Pancreas (tissue), 10 donors: ENCODE results near the gene ARL6IP4. TPM values are rescaled to one million over a fixed set of nuclear protein-coding genes. Genes with fewer than 3 reads are reported as not detected.

Source experiments
- ATAC-seq, 4 donors: fragments of 200-7000 bp; cut with Tn5 transposase; one replicate each; pipeline versions ENCODE4 v1.8.0 to v1.9.1; 2020; ENCODE audit warnings: mild to moderate bottlenecking in 4 of 4, moderate library complexity in 4 of 4
- DNase-seq, 6 donors: peaks; one replicate each; pipeline ENCODE4 v3.0.0-alpha.2; 2020
- FAIRE-seq: peaks from 2 replicates; lab custom pipeline; 2012; peaks lifted over from hg19 to GRCh38; lab: Jason Lieb, UNC
- H3K27ac ChIP-seq, 4 donors: fragments of 200-600 bp; sonication (generic); 1 replicate in 3 of 4; 2 replicates in 1 of 4; pipeline versions ENCODE4 v1.5.0 to v1.8.0; 2020
- H3K27me3 ChIP-seq, 4 donors: fragments of 200-600 bp; one replicate each; pipeline ENCODE4 v1.8.0; 2021
- H3K36me3 ChIP-seq, 3 donors: fragments of 200-600 bp; sonication (generic) in 1 of 3; one replicate each; pipeline versions ENCODE4 v1.5.0 to v1.8.0; 2020 to 2021
- H3K4me1 ChIP-seq, 3 donors: fragments of 200-600 bp; one replicate each; pipeline ENCODE4 v1.8.0; 2021
- H3K4me3 ChIP-seq, 4 donors: fragments of 200-600 bp; sonication (generic) in 2 of 4; one replicate each; pipeline versions ENCODE4 v1.5.0 to v1.8.0; 2020 to 2021
- H3K9me3 ChIP-seq, 4 donors: fragments of 200-600 bp; one replicate each; pipeline ENCODE4 v1.8.0; 2021
- CTCF ChIP-seq, 4 donors: fragments of 200-600 bp; sonication (generic) in 3 of 4; IDR thresholded peaks; one replicate each; pipeline versions ENCODE4 v1.5.0 to v1.8.0; 2021; ENCODE audit warnings: antibody characterized with exemption in 4 of 4
- WGBS, 2 donors: extraction: QIAGEN DNeasy Blood & Tissue Kit; methylation state at CpG; one replicate each; pipeline ENCODE4 v1.1.7; 2013; 5-methylcytosine and 5-hydroxymethylcytosine counted together
- intact Hi-C, 3 donors: fragments of 100-400 bp; cut with DNase I; formaldehyde crosslinking; loops; one replicate each; pipeline versions ENCODE4 v1.11.1 to v1.14.2; 2022
- polyA plus RNA-seq, 2 donors: library from polyadenylated mRNA; stranded (reverse); fragments of 200-250 nt; gene quantifications; one replicate each; pipeline ENCODE4 v1.2.3, GENCODE V29; 2013
- total RNA-seq, 6 donors: library from RNA; stranded (reverse); fragmentation: NEBNext Ultra II Directional in 4 of 6; extraction: Animal tissue kit (Norgen Biotek cat#: 25700) in 4 of 6; gene quantifications; one replicate each; pipeline versions ENCODE4 v1.2.1 to v1.2.4, GENCODE V29; 2021 to 2023
- donor health status: healthy with polysubstance abuse.
- donor health status: DM: no; HTN: no; CAD: no; lungs with moderate emphysema.
- donor health status: DM: no; HTN: no; CAD: no.
- donor health status: control.
- donor health status: control.
- donor health status: Bipolar disorder and iron deficiency.
- donor health status: DM: yes; HTN: yes; CAD: no.
- donor health status: DM: no; HTN: no; CAD: no.
- donor health status: DM: no; HTN: no; CAD: no.
- donor health status: DM: yes; HTN: yes; CAD: no.

The ARL6IP4 gene
- total and polyA plus RNA-seq, 8 donors: 85.3 to 296 (median 107) TPM

- Histone ChIP-seq H3K4me1 (peaks cover 10 to 35% (median 27%) of the 10 kb centered on the region in 3 donors), H3K27me3 (no peaks in the 10 kb centered on the region), H3K27ac (peak overlapping the region in 1 of 4 donors; percentile 98), H3K4me3 (peak overlapping the region in 3 of 4 donors; percentile 61 to 84 (median 82)), H3K36me3 (no peaks in the 10 kb centered on the region), H3K9me3 (no peaks in the 10 kb centered on the region)
- no peak for TF ChIP-seq CTCF (IDR thresholded peaks at IDR 0.05)
- FAIRE-seq (no peak), ATAC-seq (no peak), DNase-seq (peak in 3 of 6 donors; percentile 35 to 74 (median 57))
- intact Hi-C loops: loop anchor here in 1 of 3 donors (10.0 kb wide), 1 partner anchor 258 kb away; the partner anchor contains the start of genes MPHOSPH9 and MTRFR
- 45 to 61% methylated on average over 15 of the region's 15 CpGs for WGBS, 2 donors
These were observed 3.9 kb upstream of the ARL6IP4 start for GRCh38 chr12:122976648-122976975.

- no peaks in the 10 kb centered on the region for H3K9me3 ChIP-seq
- peak in 1 of 6 donors; percentile 17 for DNase-seq
- FAIRE-seq: no peak
- H3K27ac ChIP-seq: no peak overlapping the region
- no peak for ATAC-seq
- peaks cover 16 to 40% (median 32%) of the 10 kb centered on the region in 3 donors for H3K4me1 ChIP-seq
- 71 to 77% methylated on average over 6 of the region's 6 CpGs for WGBS, 2 donors
- no peak for TF ChIP-seq CTCF (IDR thresholded peaks at IDR 0.05)
- peak overlapping the region in 1 of 4 donors; percentile 61 for H3K4me3 ChIP-seq
- no peaks in the 10 kb centered on the region for H3K36me3 ChIP-seq
- intact Hi-C loops: loop anchor here in 1 of 3 donors (10.0 kb wide), 1 partner anchor 258 kb away; the partner anchor contains the start of genes MPHOSPH9 and MTRFR
- H3K27me3 ChIP-seq: no peaks in the 10 kb centered on the region
These were observed 3.3 kb upstream of the ARL6IP4 start for GRCh38 chr12:122977153-122977552.

- DNase-seq (peak in 1 of 6 donors; percentile 14), ATAC-seq (no peak), FAIRE-seq (no peak)
- no peaks in the 10 kb centered on the region for H3K9me3 ChIP-seq
- peaks cover 18 to 47% (median 32%) of the 10 kb centered on the region in 3 donors for H3K4me1 ChIP-seq
- whole genome bisulfite sequencing, 2 donors: 73 to 76% methylated on average over 9 of the region's 9 CpGs
- no peak overlapping the region for H3K4me3 ChIP-seq
- no peaks in the 10 kb centered on the region for H3K36me3 ChIP-seq
- TF ChIP-seq CTCF (IDR thresholded peaks at IDR 0.05): no peak
- intact Hi-C loops: loop anchor here in 1 of 3 donors (10.0 kb wide), 1 partner anchor 257 kb away; the partner anchor contains the start of genes MPHOSPH9 and MTRFR
- H3K27me3 ChIP-seq: no peaks in the 10 kb centered on the region
- H3K27ac ChIP-seq: no peak overlapping the region
These were observed 2.7 kb upstream of the ARL6IP4 start for GRCh38 chr12:122977655-122978392.

GRCh38 chr12:122978507-122978955 is 1.9 kb upstream of the ARL6IP4 start:
- FAIRE-seq: no peak
- Histone ChIP-seq H3K27ac (no peak overlapping the region), H3K4me3 (no peak overlapping the region), H3K4me1 (peaks cover 18 to 51% (median 32%) of the 10 kb centered on the region in 3 donors), H3K9me3 (no peaks in the 10 kb centered on the region), H3K27me3 (no peaks in the 10 kb centered on the region), H3K36me3 (no peaks in the 10 kb centered on the region)
- ATAC-seq: no peak
- DNase-seq: peak in 1 of 6 donors; percentile 69
- no peak for TF ChIP-seq CTCF (IDR thresholded peaks at IDR 0.05)
- intact Hi-C loops: loop anchor here in 1 of 3 donors (10.0 kb wide), 1 partner anchor 256 kb away; the partner anchor contains the start of genes MPHOSPH9 and MTRFR
- WGBS, 2 donors: 77 to 86% methylated on average over 18 to 21 of the region's 21 CpGs
